Prostate gland (tissue), 2 donors: Measurements from ENCODE around the gene CKAP5. TPM values are rescaled to one million over a fixed set of nuclear protein-coding genes. Genes with fewer than 3 reads are reported as not detected.
A peak's percentile ranks its signal among the peaks of the same experiment; 100 is the strongest.

Source experiments
- DNase-seq: peaks from one replicate; pipeline ENCODE4 v3.0.0-alpha.2; 2019; ENCODE audit warnings: low spot score
- H3K27ac ChIP-seq, 2 donors: fragments of 200-600 bp; sonication (generic); 2 replicates each; pipeline ENCODE4 v1.5.1; 2017 to 2019
- H3K27me3 ChIP-seq: fragments of 200-600 bp; sonication (generic); replicated peaks from 2 replicates; pipeline ENCODE4 v1.5.1; 2019; ENCODE audit not compliant: insufficient read depth
- H3K36me3 ChIP-seq, 2 donors: fragments of 200-600 bp; sonication (generic); 1 replicate in 1 of 2; 2 replicates in 1 of 2; pipeline versions ENCODE4 v1.5.1 to v1.8.1; 2017 to 2019
- H3K4me1 ChIP-seq: fragments of 200-600 bp; sonication (generic); replicated peaks from 2 replicates; pipeline ENCODE4 v1.5.1; 2019
- H3K4me3 ChIP-seq, 2 donors: fragments of 200-600 bp; sonication (generic); 2 replicates each; pipeline ENCODE4 v1.5.1; 2017 to 2019
- H3K9me3 ChIP-seq: fragments of 200-600 bp; sonication (generic); 2 replicates; pipeline ENCODE4 v1.5.1; 2017
- POLR2A ChIP-seq: fragments of 450-650 bp; IDR thresholded peaks from one replicate; pipeline ENCODE4 v1.6.1; 2016; ENCODE audit warnings: antibody characterized with exemption, mild to moderate bottlenecking
- POLR2AphosphoS5 ChIP-seq: sonication (generic); formaldehyde crosslinking; IDR thresholded peaks from one replicate; pipeline ENCODE4 v1.6.1; 2017; ENCODE audit warnings: antibody characterized with exemption
- WGBS: methylation state at CpG from one replicate; pipeline ENCODE4 v1.1.5; 2018; 5-methylcytosine and 5-hydroxymethylcytosine counted together
- intact Hi-C: fragments of 100-400 bp; cut with DNase I; formaldehyde crosslinking; loops from one replicate; pipeline ENCODE4 v1.14.2; 2022
- total RNA-seq, 2 donors: library from RNA; depleted of rRNA; stranded (reverse); fragments of >200 nt; gene quantifications; one replicate each; pipeline ENCODE4 v1.1.0, GENCODE V29; 2016
- TF ChIP-seq, protein P1 (sequence below), 4 experiments: fragments of 200-600 bp in 2 of 4; fragments of 450-650 bp in 2 of 4; sonication (generic) in 2 of 4; IDR thresholded peaks; 1 replicate in 3 of 4; 2 replicates in 1 of 4; pipeline ENCODE4 v1.5.1; 2016 to 2019; ENCODE audit warnings: antibody characterized with exemption in 4 of 4, mild to moderate bottlenecking in 2 of 4, moderate library complexity in 2 of 4

CKAP5 gene
- total RNA-seq, 2 donors from 2014 or later: 31.6 to 58.8 TPM

GRCh38 chr11:46737699-46738098, 108.4 kb downstream of the CKAP5 start:
- H3K27me3 ChIP-seq: no peaks in the 10 kb centered on the region
- no peak overlapping the region for H3K27ac ChIP-seq
- no peak for DNase-seq
- no peak overlapping the region for H3K4me3 ChIP-seq
- intact Hi-C loops: no loop called here
- 96% methylated on average over 11 of the region's 11 CpGs for WGBS
- H3K4me1 ChIP-seq: no peaks in the 10 kb centered on the region
- H3K36me3 ChIP-seq: peaks cover 0 to 2% of the 10 kb centered on the region in 2 donors
- H3K9me3 ChIP-seq: no peaks in the 10 kb centered on the region
- TF ChIP-seq POLR2A (no peak), POLR2AphosphoS5 (no peak)
- TF ChIP-seq, protein P1, sequence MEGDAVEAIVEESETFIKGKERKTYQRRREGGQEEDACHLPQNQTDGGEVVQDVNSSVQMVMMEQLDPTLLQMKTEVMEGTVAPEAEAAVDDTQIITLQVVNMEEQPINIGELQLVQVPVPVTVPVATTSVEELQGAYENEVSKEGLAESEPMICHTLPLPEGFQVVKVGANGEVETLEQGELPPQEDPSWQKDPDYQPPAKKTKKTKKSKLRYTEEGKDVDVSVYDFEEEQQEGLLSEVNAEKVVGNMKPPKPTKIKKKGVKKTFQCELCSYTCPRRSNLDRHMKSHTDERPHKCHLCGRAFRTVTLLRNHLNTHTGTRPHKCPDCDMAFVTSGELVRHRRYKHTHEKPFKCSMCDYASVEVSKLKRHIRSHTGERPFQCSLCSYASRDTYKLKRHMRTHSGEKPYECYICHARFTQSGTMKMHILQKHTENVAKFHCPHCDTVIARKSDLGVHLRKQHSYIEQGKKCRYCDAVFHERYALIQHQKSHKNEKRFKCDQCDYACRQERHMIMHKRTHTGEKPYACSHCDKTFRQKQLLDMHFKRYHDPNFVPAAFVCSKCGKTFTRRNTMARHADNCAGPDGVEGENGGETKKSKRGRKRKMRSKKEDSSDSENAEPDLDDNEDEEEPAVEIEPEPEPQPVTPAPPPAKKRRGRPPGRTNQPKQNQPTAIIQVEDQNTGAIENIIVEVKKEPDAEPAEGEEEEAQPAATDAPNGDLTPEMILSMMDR (IDR thresholded peaks at IDR 0.05): no peak

DNA sequence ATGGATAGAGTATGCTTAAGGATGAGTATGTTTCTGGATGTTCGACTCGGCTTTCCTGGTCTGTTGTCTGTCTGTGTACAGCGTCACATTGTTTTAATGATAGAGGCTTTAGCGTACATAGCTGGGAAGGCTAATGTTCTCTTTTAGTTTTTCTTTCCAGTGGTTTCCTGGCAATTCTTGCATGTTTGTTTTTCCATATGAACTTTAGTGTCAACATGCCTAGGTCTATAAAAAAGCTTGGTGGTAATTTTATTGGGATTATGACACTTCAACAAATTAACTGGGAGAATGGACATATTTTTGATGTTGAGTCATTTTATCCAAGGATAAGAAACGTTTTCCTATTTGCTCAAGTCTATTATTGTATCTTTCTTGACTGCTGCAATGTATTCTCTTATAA, 109.5 kb downstream of the CKAP5 start:
- TF ChIP-seq POLR2AphosphoS5 (peak; percentile 55), POLR2A (no peak)
- 45% methylated on average over 5 of the region's 5 CpGs for WGBS
- no peaks in the 10 kb centered on the region for H3K36me3 ChIP-seq
- H3K9me3 ChIP-seq: no peaks in the 10 kb centered on the region
- H3K4me1 ChIP-seq: no peaks in the 10 kb centered on the region
- no peak for DNase-seq
- H3K27me3 ChIP-seq: no peaks in the 10 kb centered on the region
- no peak overlapping the region for H3K4me3 ChIP-seq
- intact Hi-C loops: no loop called here
- H3K27ac ChIP-seq: no peak overlapping the region

DNA sequence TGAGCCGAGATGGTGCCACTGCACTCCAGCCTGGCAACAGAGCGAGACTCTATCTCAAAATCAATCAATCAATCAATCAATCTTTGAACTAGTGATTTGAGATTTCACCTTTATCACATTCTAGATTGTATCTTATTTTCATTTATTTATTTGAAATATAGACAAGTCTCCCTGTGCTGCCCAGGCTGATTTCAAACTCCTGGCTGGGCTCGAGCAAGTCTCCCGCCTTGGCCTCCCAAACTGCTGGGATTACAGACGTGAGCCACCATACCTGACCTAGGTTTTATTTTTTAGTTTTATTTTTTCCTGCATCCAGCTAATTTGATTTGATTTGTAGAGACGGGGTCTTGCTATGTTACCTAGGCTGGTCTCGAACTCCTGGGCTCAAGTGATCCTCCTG, 109.9 kb downstream of the CKAP5 start:
- no peak overlapping the region for H3K4me3 ChIP-seq
- no peaks in the 10 kb centered on the region for H3K9me3 ChIP-seq
- TF ChIP-seq POLR2A (no peak), POLR2AphosphoS5 (no peak)
- TF ChIP-seq, protein P1 (IDR thresholded peaks at IDR 0.05): no peak
- no peaks in the 10 kb centered on the region for H3K36me3 ChIP-seq
- intact Hi-C loops: no loop called here
- H3K27ac ChIP-seq: no peak overlapping the region
- DNase-seq: no peak
- no peaks in the 10 kb centered on the region for H3K27me3 ChIP-seq
- no peaks in the 10 kb centered on the region for H3K4me1 ChIP-seq
- WGBS: 90% methylated on average over 7 of the region's 7 CpGs

GRCh38 chr11:46733234-46733633, 112.8 kb downstream of the CKAP5 start:
- intact Hi-C loops: no loop called here

DNA sequence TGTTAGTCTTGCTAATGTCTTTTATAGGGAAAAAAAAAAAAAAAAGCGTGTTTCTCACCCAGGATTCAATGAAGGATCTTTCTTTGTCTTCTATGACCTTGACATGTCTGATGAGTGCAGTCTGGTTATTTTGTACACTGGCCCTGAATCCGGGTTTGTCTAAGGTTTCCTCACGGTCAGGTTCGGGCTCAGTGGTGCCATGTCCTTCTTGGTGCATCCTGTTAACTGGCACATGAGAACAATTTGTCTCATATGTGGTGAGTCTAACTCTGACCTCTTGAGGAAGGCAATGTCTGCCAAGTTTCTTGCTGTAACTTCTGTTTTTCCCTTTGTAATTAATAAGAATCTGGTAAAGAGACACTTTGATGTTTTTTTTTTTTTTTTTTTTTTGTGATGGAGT, 114.5 kb downstream of the CKAP5 start:
- Histone ChIP-seq H3K9me3 (no peaks in the 10 kb centered on the region), H3K4me1 (no peaks in the 10 kb centered on the region), H3K27me3 (no peaks in the 10 kb centered on the region), H3K27ac (no peak overlapping the region), H3K36me3 (no peaks in the 10 kb centered on the region), H3K4me3 (no peak overlapping the region)
- 85% methylated on average over 4 of the region's 4 CpGs for WGBS
- TF ChIP-seq POLR2A: no peak
- TF ChIP-seq, protein P1 (IDR thresholded peaks at IDR 0.05): no peak
- TF ChIP-seq POLR2AphosphoS5: no peak
- DNase-seq: no peak
- intact Hi-C loops: no loop called here

More at GRCh38 chr11:46733234-46733633, 112.8 kb downstream of the CKAP5 start:
- WGBS: 94% methylated on average over 1 of the region's 1 CpG
- H3K36me3 ChIP-seq: no peaks in the 10 kb centered on the region
- no peaks in the 10 kb centered on the region for H3K9me3 ChIP-seq
- no peak for TF ChIP-seq POLR2AphosphoS5
- TF ChIP-seq, protein P1 (IDR thresholded peaks at IDR 0.05): no peak
- no peak for TF ChIP-seq POLR2A
- H3K27me3 ChIP-seq: no peaks in the 10 kb centered on the region
- H3K4me1 ChIP-seq: no peaks in the 10 kb centered on the region
- H3K4me3 ChIP-seq: no peak overlapping the region
- no peak overlapping the region for H3K27ac ChIP-seq
- no peak for DNase-seq
